Measurements from ENCODE around the gene SLC34A1. TPM values are rescaled to one million over a fixed set of nuclear protein-coding genes. Genes with fewer than 3 reads are reported as not detected.

The SLC34A1 gene
- total RNA-seq, 1 experiment from 2014 or later: not detected

DNA sequence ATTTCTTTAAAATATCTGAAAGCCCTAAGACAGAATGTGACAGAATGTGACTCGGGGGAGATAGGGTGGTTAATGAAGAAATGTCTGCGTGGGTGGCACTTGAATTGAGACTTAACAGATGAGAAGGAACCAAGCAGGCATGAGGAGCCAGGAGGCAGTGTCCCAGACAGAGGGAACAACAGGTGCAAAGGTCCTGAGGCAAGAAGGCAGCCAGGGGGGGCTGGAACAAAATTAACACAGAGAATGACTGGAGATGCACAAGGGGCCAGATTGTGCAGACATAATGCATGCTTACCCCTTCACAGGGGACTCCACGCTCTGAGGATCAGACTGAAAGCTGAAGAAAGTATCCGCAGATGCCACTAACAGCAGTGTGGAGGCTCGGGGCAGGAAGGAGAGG, 34.5 kb upstream of the SLC34A1 start:
- DNase-seq (ENCODE audit: low spot score): no peak
- Histone ChIP-seq H3K9me3 (ENCODE audit: low read depth, low read length, poor library complexity, severe bottlenecking) (no peaks in the 10 kb centered on the region), H3K27ac (ENCODE audit: low read depth, low read length, poor library complexity, severe bottlenecking) (no peak overlapping the region), H3K4me3 (ENCODE audit: low read depth, low read length, poor library complexity, severe bottlenecking) (peak overlapping the region; percentile 88), H3K4me1 (ENCODE audit: insufficient read depth, low read length, poor library complexity, severe bottlenecking) (peaks cover 8% of the 10 kb centered on the region), H3K36me3 (ENCODE audit: insufficient read depth, low read length, poor library complexity, severe bottlenecking) (peaks cover 10% of the 10 kb centered on the region), H3K27me3 (replicated peaks; ENCODE audit: insufficient read depth, low read depth, low read length, poor library complexity) (no peaks in the 10 kb centered on the region)
- TF ChIP-seq CTCF (conservative IDR thresholded peaks at IDR 0.05; ENCODE audit: low read depth, low read length): no peak
- no peak for TF ChIP-seq EZH2 (IDR thresholded peaks at IDR 0.05; ENCODE audit: borderline replicate concordance, low read depth, low read length, poor library complexity, severe bottlenecking)
- intact Hi-C loops (cut with micrococcal nuclease; ENCODE audit: unreplicated experiment): no loop called here
- CTCF ChIA-PET: no interaction called here
- no TSS peak for BruUV-seq (replicated peaks)
- POLR2A ChIA-PET (ENCODE audit: low non-redundant PET): no interaction called here

DNA sequence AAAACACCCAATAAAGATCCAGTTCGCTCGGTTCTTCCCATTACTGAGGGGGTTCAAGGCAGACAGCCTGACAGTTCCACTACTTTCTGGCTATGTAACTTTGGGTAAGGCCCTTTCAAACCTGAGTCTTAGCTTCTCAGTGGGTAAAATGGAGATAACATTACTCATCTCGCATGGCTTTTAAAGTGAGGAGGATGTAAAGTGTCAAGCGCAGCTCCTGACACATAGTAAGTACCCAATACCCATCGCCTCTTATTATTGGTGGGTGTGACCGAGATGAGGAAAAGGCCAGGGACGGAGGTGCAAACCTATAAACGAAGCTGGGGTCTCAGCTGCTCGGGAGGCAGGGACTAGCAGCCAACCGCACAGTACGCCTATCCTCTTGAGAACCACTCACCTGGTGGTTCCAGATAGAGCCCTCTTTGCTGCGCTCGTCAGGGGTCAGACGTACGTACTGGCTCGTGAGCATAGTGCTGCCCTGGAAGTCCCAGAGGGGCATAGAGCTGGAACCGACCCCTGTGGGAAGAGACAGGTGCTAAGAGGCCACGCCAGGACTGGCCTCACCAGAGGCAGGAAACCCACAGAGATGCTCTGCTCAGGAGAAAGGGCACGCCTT, 33.4 kb upstream of the SLC34A1 start:
- intact Hi-C loops (cut with micrococcal nuclease; ENCODE audit: unreplicated experiment): no loop called here
- no TSS peak for BruUV-seq (replicated peaks)
- no peak for DNase-seq (ENCODE audit: low spot score)
- ChIA-PET POLR2A (ENCODE audit: low non-redundant PET) (interaction anchor here (0.6 kb wide), 1 partner anchor 22 kb away, joined by 3 read pairs; no protein-coding TSS in a partner anchor), CTCF (no interaction called here)
- TF ChIP-seq CTCF (conservative IDR thresholded peaks at IDR 0.05; ENCODE audit: low read depth, low read length) (no peak), EZH2 (IDR thresholded peaks at IDR 0.05; ENCODE audit: borderline replicate concordance, low read depth, low read length, poor library complexity, severe bottlenecking) (no peak)
- Histone ChIP-seq H3K36me3 (ENCODE audit: insufficient read depth, low read length, poor library complexity, severe bottlenecking) (peaks cover 10% of the 10 kb centered on the region), H3K27me3 (replicated peaks; ENCODE audit: insufficient read depth, low read depth, low read length, poor library complexity) (no peaks in the 10 kb centered on the region), H3K4me3 (ENCODE audit: low read depth, low read length, poor library complexity, severe bottlenecking) (peak overlapping the region; percentile 88), H3K9me3 (ENCODE audit: low read depth, low read length, poor library complexity, severe bottlenecking) (no peaks in the 10 kb centered on the region), H3K4me1 (ENCODE audit: insufficient read depth, low read length, poor library complexity, severe bottlenecking) (peaks cover 8% of the 10 kb centered on the region), H3K27ac (ENCODE audit: low read depth, low read length, poor library complexity, severe bottlenecking) (peak overlapping the region; percentile 95)

DNA sequence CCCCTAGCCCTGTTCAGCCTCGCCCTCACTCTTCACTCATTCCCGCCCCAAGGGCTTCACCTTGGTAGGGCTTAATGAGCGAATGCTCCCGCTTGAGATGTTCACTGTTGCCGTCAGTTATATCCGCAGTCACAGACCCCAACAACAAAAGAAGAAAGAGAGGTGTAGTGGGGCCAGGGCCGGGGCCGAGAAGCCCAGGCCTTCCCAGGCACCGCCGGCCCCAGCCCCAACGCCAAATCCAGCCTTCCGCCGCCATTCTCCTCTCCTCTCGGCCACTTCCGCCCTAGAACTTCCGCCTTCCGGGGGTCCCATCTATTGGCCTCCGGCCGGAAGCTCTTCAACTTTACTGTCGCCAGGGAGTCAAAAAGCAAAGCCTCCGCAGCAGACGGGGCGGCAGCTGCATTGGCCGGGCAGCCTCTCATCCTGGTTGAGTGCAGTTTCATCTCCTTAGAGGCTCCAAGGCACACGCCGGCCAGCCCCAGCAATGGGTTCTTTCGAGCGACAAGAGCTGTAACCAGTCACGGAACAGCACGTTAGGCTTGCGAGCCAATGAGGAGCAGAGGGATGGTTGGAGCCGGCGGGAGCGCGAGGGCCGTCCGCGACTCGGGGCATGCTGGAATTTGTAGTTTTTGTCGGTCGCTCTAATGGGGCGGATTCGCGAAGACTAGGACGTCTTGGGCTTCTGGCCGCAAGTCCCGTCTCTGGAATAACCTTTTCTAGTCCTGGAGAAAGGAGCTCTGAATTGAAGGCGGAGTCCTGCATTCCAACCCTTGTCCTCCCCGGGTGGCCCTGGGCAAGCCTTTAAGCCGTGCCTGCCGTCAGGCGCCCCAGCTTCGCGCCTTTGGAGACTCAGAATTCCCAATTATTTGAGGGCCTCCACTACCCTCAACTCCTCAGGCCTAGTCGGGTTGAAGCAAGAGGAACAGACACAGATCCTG, 32.6 kb upstream of the SLC34A1 start, which contains the start of gene LMAN2:
Gene LMAN2 (minus strand): TSS at position 277 of the 938 bp plus-strand sequence. CDS start 21 bp downstream, at position 256.
- H3K27me3 ChIP-seq (replicated peaks; ENCODE audit: insufficient read depth, low read depth, low read length, poor library complexity): no peaks in the 10 kb centered on the region
- BruUV-seq (replicated peaks): no TSS peak
- DNase-seq (ENCODE audit: low spot score): peak; percentile 94
- H3K9me3 ChIP-seq (ENCODE audit: low read depth, low read length, poor library complexity, severe bottlenecking): no peaks in the 10 kb centered on the region
- peak within 1 kb of the TSS; percentile 95 for H3K27ac ChIP-seq (ENCODE audit: low read depth, low read length, poor library complexity, severe bottlenecking)
- ChIA-PET CTCF (interaction anchor here (0.7 kb wide), 1 partner anchor 41 kb away, joined by 3 read pairs; no protein-coding TSS in a partner anchor), POLR2A (ENCODE audit: low non-redundant PET) (interaction anchor here (0.5 to 0.6 kb wide), 2 partner anchors 23 to 75 kb away, joined by 3 to 13 read pairs; partner anchors contain the start of gene GRK6)
- TF ChIP-seq CTCF (conservative IDR thresholded peaks at IDR 0.05; ENCODE audit: low read depth, low read length) (no peak), EZH2 (IDR thresholded peaks at IDR 0.05; ENCODE audit: borderline replicate concordance, low read depth, low read length, poor library complexity, severe bottlenecking) (no peak)
- H3K36me3 ChIP-seq (ENCODE audit: insufficient read depth, low read length, poor library complexity, severe bottlenecking): peaks cover 10% of the 10 kb centered on the region
- intact Hi-C loops (cut with micrococcal nuclease; ENCODE audit: unreplicated experiment): no loop called here
- peak within 1 kb of the TSS; percentile 88 for H3K4me3 ChIP-seq (ENCODE audit: low read depth, low read length, poor library complexity, severe bottlenecking)
- peaks cover 8% of the 10 kb centered on the region for H3K4me1 ChIP-seq (ENCODE audit: insufficient read depth, low read length, poor library complexity, severe bottlenecking)

Data from A673 (cell line).